ENCODE measurements around the gene MAGI1.

DNA sequence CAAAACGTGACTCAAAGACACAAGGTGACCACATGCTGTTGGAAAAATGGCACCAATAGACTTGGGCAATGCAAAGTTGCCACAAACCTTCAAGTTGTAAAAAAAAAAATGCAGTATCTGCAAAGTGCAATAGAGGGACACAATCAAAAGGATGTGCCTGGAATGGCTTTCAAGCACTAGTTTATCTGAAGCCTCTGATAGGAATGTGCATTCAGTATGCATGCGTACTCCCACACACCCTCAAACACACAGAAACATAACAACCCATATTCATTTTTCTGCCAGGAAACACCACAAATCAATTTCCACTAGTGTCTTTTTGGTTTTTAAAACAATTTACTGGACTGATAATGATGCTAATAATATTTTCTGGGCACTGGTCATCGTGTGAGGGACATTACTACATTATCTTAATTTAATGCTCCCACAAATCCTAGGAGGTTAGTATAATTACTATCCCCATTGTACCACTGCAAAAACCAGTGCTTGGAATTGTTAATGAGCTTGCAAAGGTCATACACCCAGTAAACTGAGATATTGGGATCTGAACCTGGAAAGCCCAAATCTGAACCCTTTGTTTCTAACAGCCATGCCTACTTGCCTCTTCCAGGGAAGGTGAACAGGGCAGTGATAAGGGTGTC is 298.7 kb downstream of the MAGI1 start:
- TF ChIP-seq, protein P1, sequence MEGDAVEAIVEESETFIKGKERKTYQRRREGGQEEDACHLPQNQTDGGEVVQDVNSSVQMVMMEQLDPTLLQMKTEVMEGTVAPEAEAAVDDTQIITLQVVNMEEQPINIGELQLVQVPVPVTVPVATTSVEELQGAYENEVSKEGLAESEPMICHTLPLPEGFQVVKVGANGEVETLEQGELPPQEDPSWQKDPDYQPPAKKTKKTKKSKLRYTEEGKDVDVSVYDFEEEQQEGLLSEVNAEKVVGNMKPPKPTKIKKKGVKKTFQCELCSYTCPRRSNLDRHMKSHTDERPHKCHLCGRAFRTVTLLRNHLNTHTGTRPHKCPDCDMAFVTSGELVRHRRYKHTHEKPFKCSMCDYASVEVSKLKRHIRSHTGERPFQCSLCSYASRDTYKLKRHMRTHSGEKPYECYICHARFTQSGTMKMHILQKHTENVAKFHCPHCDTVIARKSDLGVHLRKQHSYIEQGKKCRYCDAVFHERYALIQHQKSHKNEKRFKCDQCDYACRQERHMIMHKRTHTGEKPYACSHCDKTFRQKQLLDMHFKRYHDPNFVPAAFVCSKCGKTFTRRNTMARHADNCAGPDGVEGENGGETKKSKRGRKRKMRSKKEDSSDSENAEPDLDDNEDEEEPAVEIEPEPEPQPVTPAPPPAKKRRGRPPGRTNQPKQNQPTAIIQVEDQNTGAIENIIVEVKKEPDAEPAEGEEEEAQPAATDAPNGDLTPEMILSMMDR (IDR thresholded peaks at IDR 0.05), result no peak
- TF ChIP-seq FOXJ3 (CRISPR knock-in tag; IDR thresholded peaks at IDR 0.05; ENCODE audit: borderline replicate concordance) (no peak), ELF4 (CRISPR knock-in tag; IDR thresholded peaks at IDR 0.05; ENCODE audit: low read depth) (no peak), GTF2I (CRISPR knock-in tag; conservative IDR thresholded peaks at IDR 0.05) (no peak), TCF7 (CRISPR knock-in tag; IDR thresholded peaks at IDR 0.05; ENCODE audit: low read depth) (no peak)
- TF ChIP-seq, protein P2, sequence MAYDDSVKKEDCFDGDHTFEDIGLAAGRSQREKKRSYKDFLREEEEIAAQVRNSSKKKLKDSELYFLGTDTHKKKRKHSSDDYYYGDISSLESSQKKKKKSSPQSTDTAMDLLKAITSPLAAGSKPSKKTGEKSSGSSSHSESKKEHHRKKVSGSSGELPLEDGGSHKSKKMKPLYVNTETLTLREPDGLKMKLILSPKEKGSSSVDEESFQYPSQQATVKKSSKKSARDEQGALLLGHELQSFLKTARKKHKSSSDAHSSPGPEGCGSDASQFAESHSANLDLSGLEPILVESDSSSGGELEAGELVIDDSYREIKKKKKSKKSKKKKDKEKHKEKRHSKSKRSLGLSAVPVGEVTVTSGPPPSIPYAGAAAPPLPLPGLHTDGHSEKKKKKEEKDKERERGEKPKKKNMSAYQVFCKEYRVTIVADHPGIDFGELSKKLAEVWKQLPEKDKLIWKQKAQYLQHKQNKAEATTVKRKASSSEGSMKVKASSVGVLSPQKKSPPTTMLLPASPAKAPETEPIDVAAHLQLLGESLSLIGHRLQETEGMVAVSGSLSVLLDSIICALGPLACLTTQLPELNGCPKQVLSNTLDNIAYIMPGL (CRISPR knock-in tag; IDR thresholded peaks at IDR 0.05), result no peak

All from WTC11 (cell line).